Measurements from ENCODE around the gene TMBIM1. TPM values are rescaled to one million over a fixed set of nuclear protein-coding genes. Genes with fewer than 3 reads are reported as not detected.

Gene TMBIM1
- total RNA-seq, 4 donors from 2014 or later, result 183 to 282 (median 202) TPM

GRCh38 chr2:218305383-218305782 lies 13.1 kb upstream of the TMBIM1 start:
- Histone ChIP-seq H3K4me3 (no peak overlapping the region), H3K27me3 (no peaks in the 10 kb centered on the region), H3K4me1 (peaks cover 0 to 6% (median 0%) of the 10 kb centered on the region in 4 donors), H3K9me3 (no peaks in the 10 kb centered on the region), H3K27ac (no peak overlapping the region), H3K36me3 (no peaks in the 10 kb centered on the region)
- no peak for TF ChIP-seq POLR2A (IDR thresholded peaks at IDR 0.05)
- TF ChIP-seq CTCF (IDR thresholded peaks at IDR 0.05), result no peak
- TF ChIP-seq EP300 (IDR thresholded peaks at IDR 0.05), result no peak
- 67 to 68% methylated on average over 5 of the region's 5 CpGs for WGBS, 2 donors
- DNase-seq (ENCODE audit: low spot score in 2 of 2), result no peak

GRCh38 chr2:218301176-218301819 lies 9.0 kb upstream of the TMBIM1 start:
- 8 to 11% methylated on average over 9 of the region's 9 CpGs for WGBS, 2 donors
- Histone ChIP-seq H3K4me1 (peaks cover 0 to 25% (median 0%) of the 10 kb centered on the region in 4 donors), H3K36me3 (no peaks in the 10 kb centered on the region), H3K27ac (peak overlapping the region in 1 of 4 donors; percentile 41), H3K4me3 (no peak overlapping the region), H3K9me3 (no peaks in the 10 kb centered on the region), H3K27me3 (no peaks in the 10 kb centered on the region)
- DNase-seq (ENCODE audit: low spot score in 2 of 2), result peak; percentile 81 to 95
- peak; percentile 95 to 97 (median 96) for TF ChIP-seq CTCF (IDR thresholded peaks at IDR 0.05)
- TF ChIP-seq POLR2A (IDR thresholded peaks at IDR 0.05), result no peak
- peak in 1 of 2 donors; percentile 52 for TF ChIP-seq EP300 (IDR thresholded peaks at IDR 0.05)

GRCh38 chr2:218300141-218300540 lies 7.8 kb upstream of the TMBIM1 start:
- H3K4me3 ChIP-seq, result no peak overlapping the region
- no peaks in the 10 kb centered on the region for H3K27me3 ChIP-seq
- DNase-seq (ENCODE audit: low spot score in 2 of 2), result no peak
- 82 to 84% methylated on average over 4 of the region's 4 CpGs for WGBS, 2 donors
- H3K27ac ChIP-seq, result no peak overlapping the region
- TF ChIP-seq POLR2A (IDR thresholded peaks at IDR 0.05), result no peak
- no peak for TF ChIP-seq EP300 (IDR thresholded peaks at IDR 0.05)
- no peak for TF ChIP-seq CTCF (IDR thresholded peaks at IDR 0.05)
- H3K4me1 ChIP-seq, result peaks cover 0 to 25% (median 0%) of the 10 kb centered on the region in 4 donors
- H3K9me3 ChIP-seq, result no peaks in the 10 kb centered on the region
- no peaks in the 10 kb centered on the region for H3K36me3 ChIP-seq

GRCh38 chr2:218298314-218298875 lies 6.1 kb upstream of the TMBIM1 start:
- Histone ChIP-seq H3K4me1 (peaks cover 0 to 27% (median 0%) of the 10 kb centered on the region in 4 donors), H3K4me3 (no peak overlapping the region), H3K36me3 (no peaks in the 10 kb centered on the region), H3K27me3 (no peaks in the 10 kb centered on the region), H3K9me3 (no peaks in the 10 kb centered on the region), H3K27ac (peak overlapping the region in 1 of 4 donors; percentile 40)
- 58 to 71% methylated on average over 6 of the region's 6 CpGs for WGBS, 2 donors
- DNase-seq (ENCODE audit: low spot score in 2 of 2), result no peak
- TF ChIP-seq POLR2A (IDR thresholded peaks at IDR 0.05) (no peak), CTCF (IDR thresholded peaks at IDR 0.05) (no peak), EP300 (IDR thresholded peaks at IDR 0.05) (no peak)

GRCh38 chr2:218296847-218297246 lies 4.5 kb upstream of the TMBIM1 start:
- 54 to 78% methylated on average over 7 of the region's 7 CpGs for WGBS, 2 donors
- no peak for DNase-seq (ENCODE audit: low spot score in 2 of 2)
- H3K36me3 ChIP-seq, result no peaks in the 10 kb centered on the region
- H3K9me3 ChIP-seq, result no peaks in the 10 kb centered on the region
- no peak overlapping the region for H3K4me3 ChIP-seq
- H3K27ac ChIP-seq, result peak overlapping the region in 2 of 4 donors; percentile 62 to 73
- TF ChIP-seq POLR2A (IDR thresholded peaks at IDR 0.05), result no peak
- no peak for TF ChIP-seq EP300 (IDR thresholded peaks at IDR 0.05)
- TF ChIP-seq CTCF (IDR thresholded peaks at IDR 0.05), result peak in 2 of 5 experiments; percentile 7 to 24
- peaks cover 0 to 36% (median 0%) of the 10 kb centered on the region in 4 donors for H3K4me1 ChIP-seq
- H3K27me3 ChIP-seq, result no peaks in the 10 kb centered on the region

Data from tibial nerve (tissue), 4 donors.